ENCODE data around the gene MCM5.

MCM5 gene

GRCh38 chr22:35409783-35410662, 10.1 kb downstream of the MCM5 start:
- no peaks in the 10 kb centered on the region for H3K9me3 ChIP-seq (ENCODE audit: low read length)
- no peaks in the 10 kb centered on the region for H3K27me3 ChIP-seq (ENCODE audit: control insufficient read depth in 1 of 2, insufficient read depth in 2 of 2, low read length in 2 of 2)
- H3K4me1 ChIP-seq (ENCODE audit: insufficient read depth, low read length), result no peaks in the 10 kb centered on the region
- H3K36me3 ChIP-seq (ENCODE audit: insufficient read depth, low read length), result peaks cover 65% of the 10 kb centered on the region
- H3K27ac ChIP-seq (ENCODE audit: low read depth, low read length), result no peak overlapping the region
- no peak overlapping the region for H3K9ac ChIP-seq (ENCODE audit: low read length)
- H3K4me3 ChIP-seq (ENCODE audit: low read depth in 1 of 2, low read length in 2 of 2), result no peak overlapping the region

- H3K4me3 ChIP-seq (ENCODE audit: low read depth in 1 of 2, low read length in 2 of 2), result no peak overlapping the region
- H3K27me3 ChIP-seq (ENCODE audit: control insufficient read depth in 1 of 2, insufficient read depth in 2 of 2, low read length in 2 of 2), result no peaks in the 10 kb centered on the region
- no peaks in the 10 kb centered on the region for H3K4me1 ChIP-seq (ENCODE audit: insufficient read depth, low read length)
- H3K36me3 ChIP-seq (ENCODE audit: insufficient read depth, low read length), result peaks cover 71% of the 10 kb centered on the region
- no peaks in the 10 kb centered on the region for H3K9me3 ChIP-seq (ENCODE audit: low read length)
- H3K27ac ChIP-seq (ENCODE audit: low read depth, low read length), result no peak overlapping the region
- no peak overlapping the region for H3K9ac ChIP-seq (ENCODE audit: low read length)
Observed at GRCh38 chr22:35410663-35411034, 10.7 kb downstream of the MCM5 start.

GRCh38 chr22:35411102-35411501, 11.2 kb downstream of the MCM5 start:
- Histone ChIP-seq H3K36me3 (ENCODE audit: insufficient read depth, low read length) (peaks cover 72% of the 10 kb centered on the region), H3K27me3 (ENCODE audit: control insufficient read depth in 1 of 2, insufficient read depth in 2 of 2, low read length in 2 of 2) (no peaks in the 10 kb centered on the region), H3K9ac (ENCODE audit: low read length) (no peak overlapping the region), H3K9me3 (ENCODE audit: low read length) (no peaks in the 10 kb centered on the region), H3K4me3 (ENCODE audit: low read depth in 1 of 2, low read length in 2 of 2) (no peak overlapping the region), H3K4me1 (ENCODE audit: insufficient read depth, low read length) (no peaks in the 10 kb centered on the region), H3K27ac (ENCODE audit: low read depth, low read length) (no peak overlapping the region)

GRCh38 chr22:35413624-35414023, 13.7 kb downstream of the MCM5 start:
- Histone ChIP-seq H3K36me3 (ENCODE audit: insufficient read depth, low read length) (peaks cover 62% of the 10 kb centered on the region), H3K4me3 (ENCODE audit: low read depth in 1 of 2, low read length in 2 of 2) (no peak overlapping the region), H3K9ac (ENCODE audit: low read length) (no peak overlapping the region), H3K27me3 (ENCODE audit: control insufficient read depth in 1 of 2, insufficient read depth in 2 of 2, low read length in 2 of 2) (no peaks in the 10 kb centered on the region), H3K9me3 (ENCODE audit: low read length) (no peaks in the 10 kb centered on the region), H3K27ac (ENCODE audit: low read depth, low read length) (no peak overlapping the region), H3K4me1 (ENCODE audit: insufficient read depth, low read length) (no peaks in the 10 kb centered on the region)

GRCh38 chr22:35417606-35418005, 17.7 kb downstream of the MCM5 start:
- Histone ChIP-seq H3K9me3 (ENCODE audit: low read length) (no peaks in the 10 kb centered on the region), H3K4me3 (ENCODE audit: low read depth in 1 of 2, low read length in 2 of 2) (no peak overlapping the region), H3K9ac (ENCODE audit: low read length) (no peak overlapping the region), H3K27ac (ENCODE audit: low read depth, low read length) (no peak overlapping the region), H3K36me3 (ENCODE audit: insufficient read depth, low read length) (peaks cover 66% of the 10 kb centered on the region), H3K27me3 (ENCODE audit: control insufficient read depth in 1 of 2, insufficient read depth in 2 of 2, low read length in 2 of 2) (no peaks in the 10 kb centered on the region), H3K4me1 (ENCODE audit: insufficient read depth, low read length) (no peaks in the 10 kb centered on the region)

GRCh38 chr22:35418088-35418487, 18.1 kb downstream of the MCM5 start:
- Histone ChIP-seq H3K9me3 (ENCODE audit: low read length) (no peaks in the 10 kb centered on the region), H3K4me3 (ENCODE audit: low read depth in 1 of 2, low read length in 2 of 2) (no peak overlapping the region), H3K9ac (ENCODE audit: low read length) (no peak overlapping the region), H3K27me3 (ENCODE audit: control insufficient read depth in 1 of 2, insufficient read depth in 2 of 2, low read length in 2 of 2) (no peaks in the 10 kb centered on the region), H3K36me3 (ENCODE audit: insufficient read depth, low read length) (peaks cover 66% of the 10 kb centered on the region), H3K4me1 (ENCODE audit: insufficient read depth, low read length) (no peaks in the 10 kb centered on the region), H3K27ac (ENCODE audit: low read depth, low read length) (no peak overlapping the region)

- Histone ChIP-seq H3K36me3 (ENCODE audit: insufficient read depth, low read length) (peaks cover 60% of the 10 kb centered on the region), H3K9me3 (ENCODE audit: low read length) (no peaks in the 10 kb centered on the region), H3K9ac (ENCODE audit: low read length) (no peak overlapping the region)
Observed at GRCh38 chr22:35418731-35419130, 18.8 kb downstream of the MCM5 start.

GRCh38 chr22:35419756-35420155, 19.8 kb downstream of the MCM5 start:
- Histone ChIP-seq H3K27ac (ENCODE audit: low read depth, low read length) (no peak overlapping the region), H3K4me1 (ENCODE audit: insufficient read depth, low read length) (no peaks in the 10 kb centered on the region), H3K36me3 (ENCODE audit: insufficient read depth, low read length) (peaks cover 55% of the 10 kb centered on the region), H3K9ac (ENCODE audit: low read length) (no peak overlapping the region), H3K4me3 (ENCODE audit: low read depth in 1 of 2, low read length in 2 of 2) (no peak overlapping the region), H3K27me3 (ENCODE audit: control insufficient read depth in 1 of 2, insufficient read depth in 2 of 2, low read length in 2 of 2) (no peaks in the 10 kb centered on the region), H3K9me3 (ENCODE audit: low read length) (no peaks in the 10 kb centered on the region)

More at GRCh38 chr22:35418731-35419130, 18.8 kb downstream of the MCM5 start:
- H3K4me1 ChIP-seq (ENCODE audit: insufficient read depth, low read length), result no peaks in the 10 kb centered on the region
- H3K27me3 ChIP-seq (ENCODE audit: control insufficient read depth in 1 of 2, insufficient read depth in 2 of 2, low read length in 2 of 2), result no peaks in the 10 kb centered on the region
- H3K4me3 ChIP-seq (ENCODE audit: low read depth in 1 of 2, low read length in 2 of 2), result no peak overlapping the region
- H3K27ac ChIP-seq (ENCODE audit: low read depth, low read length), result no peak overlapping the region

- no peak overlapping the region for H3K4me3 ChIP-seq (ENCODE audit: low read depth in 1 of 2, low read length in 2 of 2)
- H3K9ac ChIP-seq (ENCODE audit: low read length), result no peak overlapping the region
- H3K9me3 ChIP-seq (ENCODE audit: low read length), result no peaks in the 10 kb centered on the region
- H3K36me3 ChIP-seq (ENCODE audit: insufficient read depth, low read length), result peaks cover 41% of the 10 kb centered on the region
- no peak overlapping the region for H3K27ac ChIP-seq (ENCODE audit: low read depth, low read length)
- no peaks in the 10 kb centered on the region for H3K4me1 ChIP-seq (ENCODE audit: insufficient read depth, low read length)
- no peaks in the 10 kb centered on the region for H3K27me3 ChIP-seq (ENCODE audit: control insufficient read depth in 1 of 2, insufficient read depth in 2 of 2, low read length in 2 of 2)
Observed at GRCh38 chr22:35421121-35421520, 21.2 kb downstream of the MCM5 start.

- Histone ChIP-seq H3K4me1 (ENCODE audit: insufficient read depth, low read length) (no peaks in the 10 kb centered on the region), H3K4me3 (ENCODE audit: low read depth in 1 of 2, low read length in 2 of 2) (no peak overlapping the region), H3K27ac (ENCODE audit: low read depth, low read length) (no peak overlapping the region), H3K9ac (ENCODE audit: low read length) (no peak overlapping the region), H3K36me3 (ENCODE audit: insufficient read depth, low read length) (peaks cover 33% of the 10 kb centered on the region), H3K9me3 (ENCODE audit: low read length) (no peaks in the 10 kb centered on the region), H3K27me3 (ENCODE audit: control insufficient read depth in 1 of 2, insufficient read depth in 2 of 2, low read length in 2 of 2) (no peaks in the 10 kb centered on the region)
Observed at GRCh38 chr22:35422145-35422544, 22.2 kb downstream of the MCM5 start.

GRCh38 chr22:35422936-35423335, 23.0 kb downstream of the MCM5 start:
- H3K9ac ChIP-seq (ENCODE audit: low read length), result no peak overlapping the region
- no peaks in the 10 kb centered on the region for H3K27me3 ChIP-seq (ENCODE audit: control insufficient read depth in 1 of 2, insufficient read depth in 2 of 2, low read length in 2 of 2)
- no peaks in the 10 kb centered on the region for H3K9me3 ChIP-seq (ENCODE audit: low read length)
- no peak overlapping the region for H3K27ac ChIP-seq (ENCODE audit: low read depth, low read length)
- no peaks in the 10 kb centered on the region for H3K4me1 ChIP-seq (ENCODE audit: insufficient read depth, low read length)
- peaks cover 29% of the 10 kb centered on the region for H3K36me3 ChIP-seq (ENCODE audit: insufficient read depth, low read length)
- no peak overlapping the region for H3K4me3 ChIP-seq (ENCODE audit: low read depth in 1 of 2, low read length in 2 of 2)

GRCh38 chr22:35424081-35424480, 24.1 kb downstream of the MCM5 start:
- Histone ChIP-seq H3K36me3 (ENCODE audit: insufficient read depth, low read length) (peaks cover 28% of the 10 kb centered on the region), H3K4me3 (ENCODE audit: low read depth in 1 of 2, low read length in 2 of 2) (no peak overlapping the region), H3K4me1 (ENCODE audit: insufficient read depth, low read length) (no peaks in the 10 kb centered on the region), H3K27ac (ENCODE audit: low read depth, low read length) (no peak overlapping the region), H3K27me3 (ENCODE audit: control insufficient read depth in 1 of 2, insufficient read depth in 2 of 2, low read length in 2 of 2) (no peaks in the 10 kb centered on the region), H3K9ac (ENCODE audit: low read length) (no peak overlapping the region), H3K9me3 (ENCODE audit: low read length) (no peaks in the 10 kb centered on the region)

Measured in muscle layer of colon (tissue), 2 donors.